Measurements from ENCODE around the gene PLPP3.

Gene PLPP3

DNA sequence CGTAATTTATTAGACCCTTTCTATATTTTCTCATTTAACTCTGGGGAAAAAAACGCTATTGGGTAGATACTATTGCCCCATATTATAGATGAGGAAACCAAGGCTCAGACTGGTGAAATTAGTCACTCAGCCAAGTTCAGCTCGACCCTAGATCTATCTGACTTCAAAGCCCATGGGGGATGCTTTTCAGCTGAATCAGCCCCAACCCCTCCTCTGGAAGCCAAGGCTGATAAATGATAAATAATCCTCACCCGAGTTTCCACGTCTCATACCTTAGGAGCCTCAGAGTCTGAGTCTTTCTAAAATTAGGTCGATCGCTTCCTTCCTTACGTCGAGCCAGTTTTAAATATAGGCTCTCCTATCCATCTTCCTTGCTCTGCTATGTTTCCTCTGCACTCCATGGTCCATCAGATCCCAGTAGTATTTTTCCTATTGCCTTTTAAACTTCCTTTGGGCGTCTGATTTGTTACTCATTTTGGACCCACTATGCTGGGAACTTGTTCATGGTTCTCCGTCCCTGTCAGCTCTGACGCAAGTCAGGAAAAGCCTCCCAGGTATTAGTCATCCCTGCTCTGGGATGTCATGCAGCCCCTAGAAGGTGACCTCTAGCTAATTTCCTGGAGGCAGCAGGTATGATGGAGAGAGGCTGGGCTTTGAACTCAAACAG is 122.8 kb downstream of the PLPP3 start:
- DNase-seq = no peak

DNA sequence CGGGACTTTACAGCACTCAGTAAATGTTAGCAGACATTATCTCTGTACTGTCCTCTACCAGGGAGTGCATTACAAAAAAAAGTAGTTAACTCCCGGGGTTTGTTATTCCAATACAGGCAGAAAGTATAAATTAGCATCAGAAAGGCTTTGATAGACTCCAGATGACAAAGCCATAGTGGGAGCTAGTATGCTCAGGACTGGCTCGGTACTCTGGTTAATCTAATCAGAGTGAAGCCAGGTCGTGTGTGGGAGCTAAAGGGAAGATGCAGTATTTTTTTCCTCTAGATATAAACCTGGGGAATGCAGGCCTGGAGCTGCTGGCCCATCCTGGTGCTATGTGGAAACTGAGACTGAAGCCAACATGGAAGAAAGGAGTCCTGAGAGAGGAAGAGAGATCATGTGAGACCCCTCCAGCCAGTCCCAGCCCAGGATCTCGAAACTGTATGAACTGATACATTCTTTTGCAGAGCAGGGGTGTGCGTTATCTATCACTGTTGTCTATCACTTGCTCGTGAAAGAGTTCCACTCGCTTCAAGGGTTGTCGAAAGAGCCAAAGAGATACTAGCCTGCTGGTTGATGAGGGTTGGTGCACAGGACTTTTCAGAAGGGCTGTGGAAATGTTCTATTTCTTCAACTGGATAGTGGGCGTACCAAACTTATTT is 125.8 kb downstream of the PLPP3 start:
- DNase-seq = no peak

DNA sequence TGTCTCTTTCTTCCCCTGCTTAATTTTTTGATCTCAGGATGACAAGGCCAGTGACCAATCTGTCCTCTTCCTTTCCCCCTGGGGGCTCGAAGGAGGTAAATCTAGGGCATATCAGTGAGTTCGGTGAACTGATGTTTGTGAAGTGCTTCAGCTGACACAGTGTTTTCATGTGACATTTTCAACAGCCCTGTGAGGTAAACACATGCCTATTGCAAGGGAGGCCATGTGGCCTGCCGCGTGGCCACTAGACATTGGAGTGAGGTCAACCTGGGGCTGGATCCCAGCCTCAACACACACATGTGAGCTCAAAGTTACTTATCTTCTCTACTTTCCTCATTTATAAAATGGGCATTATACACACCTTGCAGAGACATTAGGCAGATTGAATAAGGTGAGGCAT is 126.3 kb downstream of the PLPP3 start:
- no peak for DNase-seq

DNA sequence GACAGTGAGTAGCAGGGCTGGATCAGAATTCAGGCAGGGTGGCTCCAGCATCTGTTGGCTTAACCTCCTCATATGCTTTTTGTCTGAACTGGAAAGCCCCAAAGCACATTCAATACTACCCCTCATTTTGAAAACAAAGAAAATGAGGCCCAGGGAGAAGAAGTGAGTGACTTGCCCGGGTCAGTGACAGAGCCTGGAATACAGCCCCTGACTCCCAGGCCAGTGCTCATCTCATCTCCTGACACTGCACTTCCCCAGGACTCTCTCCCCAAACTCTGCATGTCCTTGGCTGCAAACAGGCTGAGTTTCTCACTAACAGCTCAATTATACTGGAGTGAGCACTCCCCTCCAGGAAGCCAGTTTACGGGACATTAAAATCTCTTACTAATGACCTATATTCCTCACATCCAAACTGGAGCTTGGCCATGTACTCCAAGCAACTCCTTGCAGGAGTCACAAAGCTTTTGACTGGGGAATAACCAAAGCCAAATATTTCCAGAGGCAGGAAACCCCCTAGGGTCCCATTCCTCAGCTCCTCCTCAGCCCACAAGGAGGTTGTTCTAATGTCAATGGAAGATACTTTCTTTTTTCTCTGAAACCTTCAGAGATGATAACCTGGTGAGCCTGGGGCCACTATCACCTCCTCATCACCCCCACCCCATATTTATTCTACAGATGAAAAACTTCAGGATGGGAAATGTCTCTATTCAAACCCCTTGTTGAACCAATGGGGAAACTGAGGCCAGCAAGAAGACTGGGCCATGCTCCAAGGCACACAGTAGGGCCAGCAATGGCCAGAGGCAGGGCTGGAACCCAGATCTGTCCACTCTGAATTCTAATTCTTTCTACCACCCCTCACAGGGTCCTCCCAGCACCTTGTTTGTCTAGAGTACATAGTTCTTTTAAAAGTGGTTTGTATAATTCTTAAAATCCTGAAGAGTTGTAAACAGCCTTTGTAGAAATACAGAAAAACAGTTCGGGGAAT is 127.0 kb downstream of the PLPP3 start:
- no peak for DNase-seq

DNA sequence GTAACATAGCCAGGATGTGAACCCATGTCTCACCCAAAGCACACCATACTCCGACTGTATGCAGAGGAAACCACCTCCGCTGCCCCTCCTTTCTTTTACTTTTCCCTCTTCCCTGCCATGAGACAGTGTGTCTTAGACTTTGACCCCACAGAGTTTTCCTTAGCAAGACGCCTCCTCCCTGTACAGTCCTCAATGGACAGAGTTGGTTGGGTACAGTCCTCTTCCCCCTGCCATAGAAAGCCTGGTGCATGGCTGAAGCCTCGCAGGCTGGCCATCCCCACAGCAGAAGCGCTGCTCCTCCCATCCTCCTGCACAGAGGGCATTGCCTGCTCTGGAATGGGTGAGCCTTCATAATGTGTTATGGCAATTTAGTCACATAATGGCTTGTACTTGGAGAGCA is 127.9 kb downstream of the PLPP3 start:
- DNase-seq = no peak

DNA sequence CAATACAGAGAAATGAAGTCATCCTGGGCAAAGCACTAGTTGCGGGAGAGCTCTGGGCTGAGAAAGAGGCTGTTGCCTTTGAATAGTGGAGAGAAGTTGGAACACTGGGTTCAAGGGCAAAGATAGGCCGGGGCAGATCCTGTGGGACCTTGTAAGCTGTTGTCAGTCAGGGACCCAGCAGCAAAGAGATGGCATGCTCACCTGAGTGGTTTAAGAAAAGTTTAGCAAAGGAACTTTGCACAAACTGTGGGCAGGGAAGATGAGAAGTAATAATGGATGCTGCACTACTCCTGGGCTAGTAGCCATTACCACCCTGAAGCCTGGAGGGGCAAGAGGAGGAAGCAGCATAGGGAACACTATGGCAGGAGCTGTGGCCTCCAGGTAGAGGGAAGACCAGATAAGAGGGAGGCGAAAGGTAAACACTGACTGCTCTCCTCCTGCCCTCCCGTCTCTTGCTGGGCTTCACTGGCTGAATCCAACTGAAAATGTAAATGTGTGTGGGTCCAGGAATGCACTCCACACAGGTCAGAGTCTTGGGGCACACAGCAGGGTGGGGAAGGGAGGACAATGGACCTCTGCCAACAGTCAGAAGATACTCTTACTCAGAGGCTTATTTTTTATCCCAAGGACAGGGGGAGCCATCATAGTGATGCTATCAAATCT is 129.2 kb downstream of the PLPP3 start:
- DNase-seq = no peak

DNA sequence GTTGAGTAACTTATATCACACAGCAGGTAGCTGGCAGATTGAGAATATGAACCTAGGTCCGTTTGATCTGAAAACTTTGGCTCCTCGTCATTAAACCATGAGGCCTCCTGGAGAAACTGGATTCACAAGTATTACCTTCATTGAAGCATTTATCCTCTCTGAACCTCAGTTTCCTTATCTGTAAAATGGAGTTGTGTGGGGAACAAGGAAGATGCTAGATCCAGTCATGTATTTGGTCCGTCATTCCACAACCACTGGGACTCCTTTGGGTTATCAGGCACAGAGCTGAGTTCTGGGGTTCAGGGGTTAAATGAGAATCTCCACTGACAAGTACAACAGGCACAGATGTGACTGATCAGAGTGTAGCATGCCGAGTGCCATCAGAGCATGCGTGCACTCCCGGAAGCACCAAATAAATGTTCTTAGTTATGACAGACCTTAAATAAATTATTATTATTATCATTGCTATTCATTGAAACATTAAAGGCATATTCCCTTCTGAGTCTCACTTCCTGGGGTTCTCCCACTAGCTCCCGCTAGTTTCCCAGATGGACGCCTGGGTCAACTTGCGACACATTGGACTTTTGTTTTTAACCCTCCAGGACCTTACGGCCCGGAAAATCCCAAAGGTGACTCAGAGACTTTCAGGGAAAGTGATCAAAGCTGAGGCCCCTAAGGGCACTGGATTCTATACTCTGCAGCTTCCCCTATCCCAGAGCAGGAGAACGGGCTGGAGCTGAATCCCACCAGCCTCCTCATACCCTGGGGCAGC is 130.6 kb downstream of the PLPP3 start:
- DNase-seq = no peak

DNA sequence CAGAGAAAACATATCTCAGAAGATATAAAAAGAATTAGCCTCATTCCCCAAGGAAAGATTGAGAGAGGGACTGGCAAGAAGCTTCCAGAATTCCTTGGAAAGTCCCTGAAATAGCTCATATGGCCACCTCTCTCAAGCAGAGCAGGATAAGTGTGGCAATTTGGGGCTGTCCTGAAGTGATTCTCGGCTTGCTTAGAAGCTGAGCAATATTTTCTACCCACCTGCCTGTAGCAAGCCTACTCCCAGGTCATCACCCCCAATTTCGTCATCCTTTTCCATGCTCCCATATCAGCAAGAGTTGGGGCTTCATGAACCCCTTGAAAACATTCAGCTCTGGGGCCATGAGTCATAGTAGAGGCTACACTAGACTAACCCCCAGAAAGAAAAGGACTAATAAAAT is 131.5 kb downstream of the PLPP3 start:
- no peak for DNase-seq

DNA sequence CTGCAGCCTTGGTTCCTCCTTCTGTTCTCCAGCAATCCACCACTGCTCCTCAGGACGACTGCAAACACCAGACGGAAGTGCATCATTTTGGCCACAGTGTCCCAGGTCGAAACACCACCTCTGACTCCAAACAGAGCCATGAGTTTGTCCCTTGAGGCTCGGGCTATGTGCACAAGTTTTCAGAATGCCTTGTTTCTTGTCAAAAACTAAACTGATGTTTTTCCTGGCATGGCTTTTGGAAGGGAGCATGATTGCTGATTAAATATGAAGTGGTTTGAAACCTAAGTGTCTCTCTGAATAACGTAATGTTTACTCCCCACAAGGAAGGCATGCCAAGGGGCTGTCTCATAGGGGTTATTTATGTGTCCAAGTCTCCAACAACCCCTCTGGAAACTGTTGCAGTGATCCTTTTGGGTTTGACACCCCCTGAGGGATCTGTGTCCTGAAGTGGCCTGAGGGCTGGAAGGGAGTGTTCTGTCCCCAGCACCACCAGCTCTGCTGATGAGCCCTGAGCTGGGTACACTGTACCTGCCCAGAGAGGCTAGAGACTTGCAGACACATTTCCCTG is 132.7 kb downstream of the PLPP3 start:
- DNase-seq = no peak

DNA sequence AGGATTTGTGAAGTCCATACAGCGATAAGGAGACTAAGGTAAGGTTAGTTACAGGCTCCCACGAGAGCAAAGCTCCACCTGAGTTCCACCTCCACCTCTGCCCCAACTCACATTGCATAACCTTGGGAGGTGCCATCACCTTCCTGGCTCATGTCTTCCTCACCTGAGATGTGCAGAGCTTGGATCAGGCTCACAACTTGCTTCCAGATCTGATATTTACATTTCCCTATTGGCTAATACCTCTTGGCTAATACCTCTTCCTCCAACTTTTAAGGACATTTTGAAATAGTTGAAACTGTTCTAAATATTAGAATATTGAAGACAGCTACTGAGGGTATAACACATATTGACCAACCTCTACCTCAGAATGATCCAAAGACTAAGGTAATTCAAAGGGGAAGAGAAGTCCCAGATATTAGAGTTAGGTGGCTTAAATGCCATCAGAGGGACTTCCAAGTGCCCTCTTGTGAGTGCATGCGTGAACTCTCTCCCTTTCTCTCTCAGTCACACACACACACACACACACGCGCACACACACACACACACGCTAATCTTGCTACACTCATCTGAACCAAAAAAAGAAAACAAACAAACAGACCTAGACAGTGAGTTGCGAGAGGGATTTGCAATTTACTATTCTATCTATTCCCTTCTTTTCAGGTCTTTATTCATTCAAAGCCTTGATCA is 134.3 kb downstream of the PLPP3 start:
- DNase-seq = no peak

Data from activated naive CD4-positive, alpha-beta T cell (primary cell).